Caco-2 (cell line): ENCODE measurements around the gene BCOR. TPM values are rescaled to one million over a fixed set of nuclear protein-coding genes. Genes with fewer than 3 reads are reported as not detected.

ENCODE experiments used
- BruUV-seq: library from RNA; stranded (reverse); fragments of 400-500 nt; replicated peaks from 2 replicates; lab custom pipeline; 2021; lab: Mats Ljungman, UMichigan
- CTCF ChIA-PET: fragments of 300-600 bp; sonication (Branson Sonifier 250); formaldehyde crosslinking; loops from one replicate; lab custom pipeline; 2022; ENCODE audit warnings: antibody characterized with exemption; lab: Charles Lee
- POLR2A ChIA-PET: fragments of 300-600 bp; sonication (Branson Sonifier 250); formaldehyde crosslinking; loops from one replicate; lab custom pipeline; 2022; ENCODE audit warnings: antibody characterized with exemption; lab: Charles Lee
- DNase-seq, 2 experiments: peaks; one replicate each; pipeline versions ENCODE4 v3.0.0 to v3.0.0-alpha.2; 2020 to 2022
- H3K27me3 ChIP-seq: replicated peaks from 2 replicates; pipeline ENCODE4 v1.6.0; 2011; ENCODE audit warnings: low read length; ENCODE audit not compliant: control insufficient read depth, insufficient read depth
- H3K36me3 ChIP-seq: 2 replicates; pipeline ENCODE4 v1.5.1; 2011; ENCODE audit warnings: low read length; ENCODE audit not compliant: control insufficient read depth, insufficient read depth
- H3K4me1 ChIP-seq: fragments of 250-450 bp; sonication (Bioruptor Pico); 2 replicates; pipeline ENCODE4 v1.5.1; 2020; ENCODE audit warnings: mild to moderate bottlenecking
- H3K4me3 ChIP-seq: 2 replicates; pipeline ENCODE4 v1.5.1; 2011; ENCODE audit warnings: low read depth, mild to moderate bottlenecking, control low read depth, low read length
- H3K9me3 ChIP-seq: fragments of 250-450 bp; sonication (Bioruptor Pico); 2 replicates; pipeline ENCODE4 v1.5.1; 2020; ENCODE audit warnings: mild to moderate bottlenecking, moderate library complexity
- H3K27ac Mint-ChIP-seq: one replicate; pipeline ENCODE4 v1.8.0; 2022; ENCODE audit warnings: mixed read lengths; ENCODE audit not compliant: unreplicated experiment
- H3K27me3 Mint-ChIP-seq: one replicate; pipeline ENCODE4 v1.8.0; 2022; ENCODE audit warnings: mixed read lengths; ENCODE audit not compliant: insufficient read depth, unreplicated experiment
- H3K36me3 Mint-ChIP-seq: one replicate; pipeline ENCODE4 v1.8.0; 2022; ENCODE audit warnings: mild to moderate bottlenecking, mixed read lengths; ENCODE audit not compliant: insufficient read depth, unreplicated experiment
- H3K4me1 Mint-ChIP-seq: one replicate; pipeline ENCODE4 v1.8.0; 2022; ENCODE audit warnings: low read depth, mixed read lengths; ENCODE audit not compliant: unreplicated experiment
- H3K4me3 Mint-ChIP-seq: one replicate; pipeline ENCODE4 v1.8.0; 2022; ENCODE audit warnings: mild to moderate bottlenecking, moderate library complexity, mixed read lengths; ENCODE audit not compliant: unreplicated experiment
- H3K9me3 Mint-ChIP-seq: one replicate; pipeline ENCODE4 v1.8.0; 2022; ENCODE audit warnings: mixed read lengths; ENCODE audit not compliant: unreplicated experiment
- intact Hi-C: fragments of 100-400 bp; cut with micrococcal nuclease; formaldehyde crosslinking; loops from one replicate; pipeline ENCODE4 v1.10.0; 2022; ENCODE audit not compliant: unreplicated experiment
- total RNA-seq: library from RNA; stranded (reverse); gene quantifications from 2 replicates; pipeline ENCODE4 v1.2.3, GENCODE V29; 2022
- TF ChIP-seq, protein P1 (sequence below), 2 experiments: fragments of 200-600 bp in 1 of 2; IDR thresholded peaks; 1 replicate in 1 of 2; 2 replicates in 1 of 2; pipeline versions ENCODE4 v1.5.1 to v1.8.0; 2011 to 2022; ENCODE audit warnings: antibody characterized with exemption in 1 of 2, control low read depth in 1 of 2, inconsistent platforms in 1 of 2, low read depth in 1 of 2, low read length in 1 of 2, mild to moderate bottlenecking in 1 of 2, moderate library complexity in 1 of 2; ENCODE audit not compliant: insufficient read depth in 1 of 2, severe bottlenecking in 1 of 2, unreplicated experiment in 1 of 2

The BCOR gene
- total RNA-seq, 1 experiment from 2014 or later: 16.2 TPM

DNA sequence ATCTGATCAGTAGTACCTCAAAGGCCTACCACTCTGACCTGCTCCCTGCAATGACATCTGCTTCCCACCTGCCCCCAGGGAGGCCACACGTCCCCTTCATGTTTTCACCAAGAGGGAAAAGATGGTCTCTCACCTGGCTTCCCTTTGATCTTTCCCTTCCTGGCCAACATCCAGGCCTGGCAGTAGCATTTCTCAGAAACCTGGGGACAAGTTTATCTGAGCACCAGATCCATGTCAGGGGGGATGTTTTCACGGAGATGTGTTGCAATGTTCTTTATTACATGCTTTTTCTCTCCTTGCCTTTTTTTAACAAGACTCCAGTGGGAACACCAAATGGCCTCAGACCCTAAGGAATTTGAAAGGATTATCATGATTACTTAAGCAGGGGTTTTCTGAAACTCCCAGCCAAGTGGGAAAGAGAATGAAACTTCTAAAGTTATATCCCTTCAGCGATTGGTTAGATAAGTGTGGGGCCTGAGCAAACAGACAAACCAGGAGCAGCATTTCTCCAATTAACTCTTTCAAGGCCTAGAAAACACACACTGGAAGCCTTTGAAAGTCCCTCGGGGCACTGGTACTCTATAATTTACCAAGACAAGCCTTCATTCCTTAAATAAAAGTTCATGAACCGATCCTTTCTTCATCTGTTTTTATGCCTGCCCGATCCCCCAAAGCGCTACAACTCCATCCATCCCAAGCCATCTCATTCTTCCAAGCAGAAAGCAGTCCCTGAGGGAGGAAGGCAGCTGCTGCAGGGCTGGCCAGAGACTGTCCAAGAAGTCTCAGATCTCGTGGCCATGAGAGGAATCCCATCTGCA lies 94.1 kb downstream of the BCOR start:
- Histone ChIP-seq H3K4me3 (peak overlapping the region; percentile 9; the same call in 1 of the 2 replicates), H3K36me3 (no peaks in the 10 kb centered on the region), H3K9me3 (no peaks in the 10 kb centered on the region), H3K27me3 (no peaks in the 10 kb centered on the region), H3K4me1 (peaks cover 20% of the 10 kb centered on the region)
- TF ChIP-seq, protein P1, sequence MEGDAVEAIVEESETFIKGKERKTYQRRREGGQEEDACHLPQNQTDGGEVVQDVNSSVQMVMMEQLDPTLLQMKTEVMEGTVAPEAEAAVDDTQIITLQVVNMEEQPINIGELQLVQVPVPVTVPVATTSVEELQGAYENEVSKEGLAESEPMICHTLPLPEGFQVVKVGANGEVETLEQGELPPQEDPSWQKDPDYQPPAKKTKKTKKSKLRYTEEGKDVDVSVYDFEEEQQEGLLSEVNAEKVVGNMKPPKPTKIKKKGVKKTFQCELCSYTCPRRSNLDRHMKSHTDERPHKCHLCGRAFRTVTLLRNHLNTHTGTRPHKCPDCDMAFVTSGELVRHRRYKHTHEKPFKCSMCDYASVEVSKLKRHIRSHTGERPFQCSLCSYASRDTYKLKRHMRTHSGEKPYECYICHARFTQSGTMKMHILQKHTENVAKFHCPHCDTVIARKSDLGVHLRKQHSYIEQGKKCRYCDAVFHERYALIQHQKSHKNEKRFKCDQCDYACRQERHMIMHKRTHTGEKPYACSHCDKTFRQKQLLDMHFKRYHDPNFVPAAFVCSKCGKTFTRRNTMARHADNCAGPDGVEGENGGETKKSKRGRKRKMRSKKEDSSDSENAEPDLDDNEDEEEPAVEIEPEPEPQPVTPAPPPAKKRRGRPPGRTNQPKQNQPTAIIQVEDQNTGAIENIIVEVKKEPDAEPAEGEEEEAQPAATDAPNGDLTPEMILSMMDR (IDR thresholded peaks at IDR 0.05; ENCODE audit: insufficient read depth in 1 of 2, low read depth in 1 of 2, low read length in 1 of 2, severe bottlenecking in 1 of 2, unreplicated experiment in 1 of 2): no peak
- intact Hi-C loops: loop anchor here (5.0 to 10.0 kb wide), 2 partner anchors 164 to 349 kb away; no protein-coding TSS in a partner anchor
- Mint-ChIP-seq H3K4me3 (peak overlapping the region; percentile 82), H3K9me3 (no peaks in the 10 kb centered on the region), H3K27me3 (no peaks in the 10 kb centered on the region), H3K27ac (peak overlapping the region; percentile 77), H3K4me1 (peaks cover 6% of the 10 kb centered on the region), H3K36me3 (peaks cover 14% of the 10 kb centered on the region)
- CTCF ChIA-PET: interaction anchor here (1.0 kb wide), 1 partner anchor 10 kb away, joined by 5 read pairs; no protein-coding TSS in a partner anchor
- no TSS peak for BruUV-seq
- POLR2A ChIA-PET: no interaction called here
- peak; percentile 69 to 85 for DNase-seq

DNA sequence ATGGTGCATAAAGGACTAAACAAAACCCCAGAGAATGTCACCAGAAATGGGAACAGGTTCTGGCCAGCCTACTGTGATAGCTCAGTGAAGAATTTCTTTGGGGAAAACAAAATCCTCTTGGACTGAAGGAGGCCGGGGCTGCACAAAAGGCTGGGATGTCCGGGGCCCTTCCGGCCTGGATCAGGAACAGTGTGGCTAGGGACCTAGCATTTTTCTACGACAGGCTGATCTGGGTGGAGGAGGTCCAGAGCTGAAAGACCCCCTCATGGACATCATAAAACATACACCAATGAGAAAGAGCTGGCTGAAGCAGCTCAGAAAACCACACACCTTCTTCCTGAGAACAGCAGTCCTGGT lies 94.7 kb downstream of the BCOR start:
- Mint-ChIP-seq H3K4me1 (peaks cover 6% of the 10 kb centered on the region), H3K27me3 (no peaks in the 10 kb centered on the region), H3K9me3 (no peaks in the 10 kb centered on the region), H3K36me3 (peaks cover 16% of the 10 kb centered on the region), H3K27ac (peak overlapping the region; percentile 77), H3K4me3 (peak overlapping the region; percentile 82)
- Histone ChIP-seq H3K36me3 (no peaks in the 10 kb centered on the region), H3K4me1 (peaks cover 20% of the 10 kb centered on the region), H3K9me3 (no peaks in the 10 kb centered on the region), H3K4me3 (0 out of 2 replicates have a peak overlapping the region, but pooled peaks have one; percentile 3), H3K27me3 (no peaks in the 10 kb centered on the region)
- ChIA-PET POLR2A (interaction anchor here (0.5 kb wide), 1 partner anchor 130 kb away, joined by 3 read pairs; no protein-coding TSS in a partner anchor), CTCF (interaction anchor here (0.6 kb wide), 1 partner anchor 151 kb away, joined by 3 read pairs; no protein-coding TSS in a partner anchor)
- TF ChIP-seq, protein P1 (IDR thresholded peaks at IDR 0.05; ENCODE audit: insufficient read depth in 1 of 2, low read depth in 1 of 2, low read length in 1 of 2, severe bottlenecking in 1 of 2, unreplicated experiment in 1 of 2): no peak
- intact Hi-C loops: loop anchor here (5.0 to 10.0 kb wide), 2 partner anchors 164 to 348 kb away; no protein-coding TSS in a partner anchor
- no TSS peak for BruUV-seq
- DNase-seq: no peak
